ENCODE results near the gene XNDC1N. TPM values are rescaled to one million over a fixed set of nuclear protein-coding genes. Genes with fewer than 3 reads are reported as not detected.

Gene XNDC1N
- total RNA-seq, 1 donor from 2014 or later, result 7.0 TPM

- TF ChIP-seq, protein P1, sequence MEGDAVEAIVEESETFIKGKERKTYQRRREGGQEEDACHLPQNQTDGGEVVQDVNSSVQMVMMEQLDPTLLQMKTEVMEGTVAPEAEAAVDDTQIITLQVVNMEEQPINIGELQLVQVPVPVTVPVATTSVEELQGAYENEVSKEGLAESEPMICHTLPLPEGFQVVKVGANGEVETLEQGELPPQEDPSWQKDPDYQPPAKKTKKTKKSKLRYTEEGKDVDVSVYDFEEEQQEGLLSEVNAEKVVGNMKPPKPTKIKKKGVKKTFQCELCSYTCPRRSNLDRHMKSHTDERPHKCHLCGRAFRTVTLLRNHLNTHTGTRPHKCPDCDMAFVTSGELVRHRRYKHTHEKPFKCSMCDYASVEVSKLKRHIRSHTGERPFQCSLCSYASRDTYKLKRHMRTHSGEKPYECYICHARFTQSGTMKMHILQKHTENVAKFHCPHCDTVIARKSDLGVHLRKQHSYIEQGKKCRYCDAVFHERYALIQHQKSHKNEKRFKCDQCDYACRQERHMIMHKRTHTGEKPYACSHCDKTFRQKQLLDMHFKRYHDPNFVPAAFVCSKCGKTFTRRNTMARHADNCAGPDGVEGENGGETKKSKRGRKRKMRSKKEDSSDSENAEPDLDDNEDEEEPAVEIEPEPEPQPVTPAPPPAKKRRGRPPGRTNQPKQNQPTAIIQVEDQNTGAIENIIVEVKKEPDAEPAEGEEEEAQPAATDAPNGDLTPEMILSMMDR (IDR thresholded peaks at IDR 0.05), result no peak
- no peaks in the 10 kb centered on the region for H3K27me3 ChIP-seq
- peaks cover 50% of the 10 kb centered on the region for H3K36me3 ChIP-seq
- H3K4me3 ChIP-seq, result no peak overlapping the region
- H3K9me3 ChIP-seq, result no peaks in the 10 kb centered on the region
- H3K4me1 ChIP-seq, result peaks cover 4% of the 10 kb centered on the region
- no peak for DNase-seq
- H3K27ac ChIP-seq, result no peak overlapping the region
- ATAC-seq, result no peak
- intact Hi-C loops (cut with DNase I), result no loop called here
Observed at GRCh38 chr11:71964641-71965040, 36.2 kb upstream of the XNDC1N start.

DNA sequence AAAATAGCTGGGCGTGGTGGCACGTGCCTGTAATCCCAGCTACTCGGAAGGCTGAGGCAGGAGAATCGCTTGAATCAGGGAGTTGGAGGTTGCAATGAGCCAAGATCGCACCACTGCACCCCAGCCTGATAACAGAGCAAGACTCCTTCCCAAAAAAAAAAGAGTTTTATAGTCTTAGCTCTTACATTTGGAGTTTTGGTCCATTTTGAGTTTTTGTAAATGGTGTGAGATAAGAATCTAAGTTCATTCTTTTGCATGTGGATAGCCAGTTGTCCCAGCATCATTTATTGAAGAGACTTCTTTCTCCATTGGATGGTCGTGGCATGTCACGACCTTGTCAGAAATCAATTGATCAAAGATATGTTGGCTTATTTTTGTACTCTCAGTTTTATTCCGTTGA is 35.1 kb upstream of the XNDC1N start:
- DNase-seq, result no peak
- intact Hi-C loops (cut with DNase I), result no loop called here
- H3K4me3 ChIP-seq, result no peak overlapping the region
- no peak for ATAC-seq
- no peaks in the 10 kb centered on the region for H3K9me3 ChIP-seq
- H3K27me3 ChIP-seq, result no peaks in the 10 kb centered on the region
- no peak overlapping the region for H3K27ac ChIP-seq
- TF ChIP-seq, protein P1 (IDR thresholded peaks at IDR 0.05), result no peak
- peaks cover 48% of the 10 kb centered on the region for H3K36me3 ChIP-seq
- peaks cover 4% of the 10 kb centered on the region for H3K4me1 ChIP-seq

GRCh38 chr11:71962428-71963038 is 34.1 kb upstream of the XNDC1N start:
- no peaks in the 10 kb centered on the region for H3K9me3 ChIP-seq
- peaks cover 4% of the 10 kb centered on the region for H3K4me1 ChIP-seq
- no peaks in the 10 kb centered on the region for H3K27me3 ChIP-seq
- peaks cover 41% of the 10 kb centered on the region for H3K36me3 ChIP-seq
- TF ChIP-seq, protein P1 (IDR thresholded peaks at IDR 0.05), result no peak
- no peak overlapping the region for H3K4me3 ChIP-seq
- ATAC-seq (no peak), DNase-seq (no peak)
- no peak overlapping the region for H3K27ac ChIP-seq
- intact Hi-C loops (cut with DNase I), result no loop called here

DNA sequence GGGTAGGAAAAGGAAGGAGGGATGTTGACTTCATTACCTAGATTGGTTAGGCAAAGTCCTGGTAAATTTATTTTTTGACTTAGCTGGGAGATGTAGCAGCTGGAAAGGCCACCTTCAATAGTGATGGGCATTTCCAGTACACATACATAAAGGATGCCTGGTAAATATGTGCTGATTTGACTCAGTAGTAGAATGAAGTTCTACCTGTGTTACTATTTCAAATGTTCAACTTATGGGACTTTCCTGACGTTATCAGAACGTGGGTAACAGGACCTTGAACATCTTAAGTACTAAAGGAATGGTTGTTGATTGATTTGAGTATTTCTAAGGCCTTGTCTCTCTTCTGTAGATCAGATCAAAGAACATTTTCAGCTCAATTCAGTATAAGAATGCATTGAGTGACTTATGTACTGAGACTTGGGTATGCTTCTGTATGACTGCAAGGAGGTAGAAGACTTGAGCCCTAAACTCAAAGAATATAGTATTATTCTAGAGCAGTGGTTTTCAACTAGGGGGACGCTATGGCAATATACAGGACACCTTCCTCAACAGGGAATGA is 27.6 kb upstream of the XNDC1N start:
- ATAC-seq (no peak), DNase-seq (no peak)
- Histone ChIP-seq H3K4me1 (no peaks in the 10 kb centered on the region), H3K27ac (no peak overlapping the region), H3K4me3 (no peak overlapping the region), H3K36me3 (peaks cover 6% of the 10 kb centered on the region), H3K27me3 (no peaks in the 10 kb centered on the region), H3K9me3 (no peaks in the 10 kb centered on the region)
- TF ChIP-seq, protein P1 (IDR thresholded peaks at IDR 0.05), result no peak
- intact Hi-C loops (cut with DNase I), result no loop called here

DNA sequence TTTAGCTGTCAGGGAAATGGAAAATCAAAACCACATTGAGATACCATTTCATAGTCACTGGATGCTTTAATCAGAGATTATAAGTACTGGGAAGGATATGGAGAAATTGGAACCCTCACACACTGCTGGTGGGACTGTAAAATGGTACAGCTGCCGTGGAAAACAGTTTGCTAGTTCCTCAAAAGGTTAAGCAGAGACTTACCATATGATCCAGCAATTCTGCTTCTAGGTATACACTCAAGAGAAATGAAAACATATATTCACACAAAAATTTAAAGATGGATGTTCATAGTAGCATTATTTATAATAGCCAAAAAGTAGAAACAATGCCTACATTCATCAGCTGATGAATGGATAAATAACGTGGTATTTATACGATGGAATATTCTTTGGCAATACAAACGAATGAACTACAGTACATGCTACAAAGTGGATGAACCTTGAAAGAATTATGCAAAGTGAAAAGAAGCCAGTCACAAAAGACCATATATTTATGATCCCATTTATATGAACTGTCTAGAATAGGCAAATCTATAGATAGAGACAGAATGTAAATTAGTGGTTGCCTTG is 23.4 kb upstream of the XNDC1N start:
- Histone ChIP-seq H3K27me3 (no peaks in the 10 kb centered on the region), H3K36me3 (no peaks in the 10 kb centered on the region), H3K4me1 (peaks cover 8% of the 10 kb centered on the region), H3K9me3 (no peaks in the 10 kb centered on the region), H3K27ac (no peak overlapping the region), H3K4me3 (no peak overlapping the region)
- intact Hi-C loops (cut with DNase I), result no loop called here
- DNase-seq, result no peak
- ATAC-seq, result no peak
- TF ChIP-seq, protein P1 (IDR thresholded peaks at IDR 0.05), result no peak

Measured in upper lobe of right lung (tissue), 1 donor.